Measurements from ENCODE around the gene KRT80. TPM values are rescaled to one million over a fixed set of nuclear protein-coding genes. Genes with fewer than 3 reads are reported as not detected.
A peak's percentile ranks its signal among the peaks of the same experiment; 100 is the strongest.

The KRT80 gene
- polyA plus RNA-seq, 1 donor (not counting 4 experiments of a cell fraction or from before 2014, with no cell fraction given): 4.1 TPM

DNA sequence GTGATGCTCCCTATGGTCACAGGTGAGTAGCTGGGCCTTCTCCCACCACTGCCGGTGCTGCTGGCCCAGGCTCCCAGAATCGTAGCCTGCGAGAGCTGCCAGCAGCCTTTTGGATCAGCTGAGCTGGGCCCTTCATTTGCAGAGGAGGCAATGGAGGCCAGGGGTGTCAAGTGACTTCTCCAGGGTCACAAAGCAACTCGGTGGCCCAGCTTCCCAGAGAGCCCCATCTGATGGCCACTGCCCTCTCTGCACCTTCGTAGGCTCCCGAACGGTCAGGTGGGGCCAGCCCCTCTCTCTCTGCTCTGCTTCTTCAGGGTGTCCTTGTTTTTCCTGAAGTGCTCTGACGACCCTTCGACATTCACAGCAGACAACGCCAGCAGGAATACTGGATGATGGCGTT lies 4.6 kb downstream of the KRT80 start:
- no peak overlapping the region for H2AFZ ChIP-seq (ENCODE audit: control insufficient read depth, low read length)
- no peak overlapping the region for H3K9ac ChIP-seq (ENCODE audit: control insufficient read depth, extremely low read depth, insufficient read depth, low read length)
- no peaks in the 10 kb centered on the region for H4K20me1 ChIP-seq (ENCODE audit: control insufficient read depth, extremely low read depth, insufficient read depth, low read length)
- H3K9me3 ChIP-seq (ENCODE audit: control insufficient read depth, low read depth, low read length): no peaks in the 10 kb centered on the region
- H3K9me1 ChIP-seq (ENCODE audit: control insufficient read depth, extremely low read depth, insufficient read depth, low read length): no peaks in the 10 kb centered on the region
- H3K4me3 ChIP-seq (ENCODE audit: control insufficient read depth in 2 of 3, extremely low read depth in 1 of 3, insufficient read depth in 2 of 3, low read depth in 1 of 3, low read length in 3 of 3): no peak overlapping the region
- H3K27me3 ChIP-seq (ENCODE audit: control insufficient read depth, extremely low read depth, insufficient read depth, low read length): no peaks in the 10 kb centered on the region
- H3K36me3 ChIP-seq (ENCODE audit: control insufficient read depth in 2 of 2, extremely low read depth in 1 of 2, insufficient read depth in 2 of 2, low read length in 2 of 2): no peaks in the 10 kb centered on the region
- no peak for TF ChIP-seq EZH2 (IDR thresholded peaks at IDR 0.05; ENCODE audit: low read length)
- TF ChIP-seq, protein P1, sequence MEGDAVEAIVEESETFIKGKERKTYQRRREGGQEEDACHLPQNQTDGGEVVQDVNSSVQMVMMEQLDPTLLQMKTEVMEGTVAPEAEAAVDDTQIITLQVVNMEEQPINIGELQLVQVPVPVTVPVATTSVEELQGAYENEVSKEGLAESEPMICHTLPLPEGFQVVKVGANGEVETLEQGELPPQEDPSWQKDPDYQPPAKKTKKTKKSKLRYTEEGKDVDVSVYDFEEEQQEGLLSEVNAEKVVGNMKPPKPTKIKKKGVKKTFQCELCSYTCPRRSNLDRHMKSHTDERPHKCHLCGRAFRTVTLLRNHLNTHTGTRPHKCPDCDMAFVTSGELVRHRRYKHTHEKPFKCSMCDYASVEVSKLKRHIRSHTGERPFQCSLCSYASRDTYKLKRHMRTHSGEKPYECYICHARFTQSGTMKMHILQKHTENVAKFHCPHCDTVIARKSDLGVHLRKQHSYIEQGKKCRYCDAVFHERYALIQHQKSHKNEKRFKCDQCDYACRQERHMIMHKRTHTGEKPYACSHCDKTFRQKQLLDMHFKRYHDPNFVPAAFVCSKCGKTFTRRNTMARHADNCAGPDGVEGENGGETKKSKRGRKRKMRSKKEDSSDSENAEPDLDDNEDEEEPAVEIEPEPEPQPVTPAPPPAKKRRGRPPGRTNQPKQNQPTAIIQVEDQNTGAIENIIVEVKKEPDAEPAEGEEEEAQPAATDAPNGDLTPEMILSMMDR (optimal IDR thresholded peaks at IDR 0.05 in 1 of 3, IDR thresholded peaks at IDR 0.05 in 1 of 3, conservative IDR thresholded peaks at IDR 0.05 in 1 of 3; ENCODE audit: extremely low read depth in 1 of 3, insufficient read depth in 2 of 3, low read length in 3 of 3): no peak
- H3K4me2 ChIP-seq (ENCODE audit: control insufficient read depth, extremely low read depth, insufficient read depth, low read depth, low read length): no peak overlapping the region
- H3K4me1 ChIP-seq (ENCODE audit: control insufficient read depth, extremely low read depth, insufficient read depth, low read length): peaks cover 77% of the 10 kb centered on the region
- dilution Hi-C loops (cut with MboI; ENCODE audit: extremely low pct_ligation_motif_present, low sequenced_read_pairs): no loop called here
- DNase-seq (ENCODE audit: low read depth, low spot score) (no peak), FAIRE-seq (no peak)
- H3K27ac ChIP-seq (ENCODE audit: control insufficient read depth, insufficient read depth, low read length): no peak overlapping the region
- H3K79me2 ChIP-seq (ENCODE audit: control insufficient read depth, insufficient read depth, low read length): no peaks in the 10 kb centered on the region

DNA sequence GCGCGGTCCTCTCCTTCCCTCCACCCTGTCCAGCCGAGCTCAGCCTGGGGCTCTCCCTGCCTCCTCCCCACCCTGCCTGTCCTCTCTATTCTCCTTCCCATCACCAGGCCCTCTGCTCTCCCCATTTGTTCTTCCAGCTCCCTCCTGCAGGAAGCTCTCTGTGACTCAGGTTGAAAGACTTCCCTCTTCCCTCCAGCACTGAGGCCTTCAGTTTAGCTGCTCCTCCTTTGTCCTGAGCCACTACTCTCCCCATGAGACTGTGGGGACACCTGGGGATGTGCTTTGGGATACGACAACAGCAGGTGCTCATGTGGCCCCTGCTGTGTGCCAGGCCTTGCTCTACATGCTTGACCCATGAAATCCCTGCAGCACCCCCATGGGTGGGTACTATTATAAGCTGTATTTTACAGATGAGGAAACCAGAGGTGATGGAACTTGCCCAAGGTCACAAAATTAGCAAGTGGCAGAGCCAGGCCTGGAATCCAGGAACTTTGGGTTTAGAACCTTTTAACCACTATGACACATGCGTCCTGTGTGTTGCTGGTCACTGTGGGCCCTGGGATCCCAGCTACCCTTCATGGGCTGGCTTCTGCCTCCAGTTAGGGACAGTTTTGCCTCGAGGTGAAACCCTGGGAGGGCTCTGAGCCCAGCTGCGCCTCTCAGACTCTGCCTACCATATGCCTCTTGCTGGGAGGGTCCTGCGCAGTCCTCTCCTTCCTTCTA lies 5.5 kb downstream of the KRT80 start:
- H3K36me3 ChIP-seq (ENCODE audit: control insufficient read depth in 2 of 2, extremely low read depth in 1 of 2, insufficient read depth in 2 of 2, low read length in 2 of 2): no peaks in the 10 kb centered on the region
- H3K27ac ChIP-seq (ENCODE audit: control insufficient read depth, insufficient read depth, low read length): peak overlapping the region; percentile 49
- H3K9me3 ChIP-seq (ENCODE audit: control insufficient read depth, low read depth, low read length): no peaks in the 10 kb centered on the region
- no peak overlapping the region for H3K9ac ChIP-seq (ENCODE audit: control insufficient read depth, extremely low read depth, insufficient read depth, low read length)
- TF ChIP-seq EZH2 (IDR thresholded peaks at IDR 0.05; ENCODE audit: low read length): no peak
- TF ChIP-seq, protein P1 (optimal IDR thresholded peaks at IDR 0.05 in 1 of 3, IDR thresholded peaks at IDR 0.05 in 1 of 3, conservative IDR thresholded peaks at IDR 0.05 in 1 of 3; ENCODE audit: extremely low read depth in 1 of 3, insufficient read depth in 2 of 3, low read length in 3 of 3): no peak
- no peaks in the 10 kb centered on the region for H3K27me3 ChIP-seq (ENCODE audit: control insufficient read depth, extremely low read depth, insufficient read depth, low read length)
- no peaks in the 10 kb centered on the region for H3K79me2 ChIP-seq (ENCODE audit: control insufficient read depth, insufficient read depth, low read length)
- H4K20me1 ChIP-seq (ENCODE audit: control insufficient read depth, extremely low read depth, insufficient read depth, low read length): no peaks in the 10 kb centered on the region
- no peak overlapping the region for H3K4me3 ChIP-seq (ENCODE audit: control insufficient read depth in 2 of 3, extremely low read depth in 1 of 3, insufficient read depth in 2 of 3, low read depth in 1 of 3, low read length in 3 of 3)
- peaks cover 68% of the 10 kb centered on the region for H3K4me1 ChIP-seq (ENCODE audit: control insufficient read depth, extremely low read depth, insufficient read depth, low read length)
- H3K9me1 ChIP-seq (ENCODE audit: control insufficient read depth, extremely low read depth, insufficient read depth, low read length): no peaks in the 10 kb centered on the region
- FAIRE-seq (peak; percentile 96), DNase-seq (ENCODE audit: low read depth, low spot score) (no peak)
- H3K4me2 ChIP-seq (ENCODE audit: control insufficient read depth, extremely low read depth, insufficient read depth, low read depth, low read length): peak overlapping the region; percentile 41
- dilution Hi-C loops (cut with MboI; ENCODE audit: extremely low pct_ligation_motif_present, low sequenced_read_pairs): no loop called here
- peak overlapping the region; percentile 20 for H2AFZ ChIP-seq (ENCODE audit: control insufficient read depth, low read length)
